NB4 (cell line): ENCODE results near the gene UTS2R.

Experiments used
- DNase-seq: peaks from one replicate; pipeline ENCODE4 v3.0.0; 2010; ENCODE audit warnings: low read depth
- H3K4me3 ChIP-seq: one replicate; pipeline ENCODE4 v1.5.1; 2011; ENCODE audit warnings: mild to moderate bottlenecking, low read depth, low read length, moderate library complexity
- CTCF ChIP-seq: IDR thresholded peaks from one replicate; pipeline ENCODE4 v1.5.1; 2012; ENCODE audit warnings: low read depth, low read length
- MAX ChIP-seq: IDR thresholded peaks from 2 replicates; pipeline ENCODE4 v1.6.1; 2011; ENCODE audit warnings: low read depth, low read length
- MYC ChIP-seq: IDR thresholded peaks from 2 replicates; pipeline ENCODE4 v1.6.1; 2011; ENCODE audit warnings: low read depth, low read length
- POLR2A ChIP-seq: IDR thresholded peaks from 2 replicates; pipeline ENCODE4 v1.6.1; 2011; ENCODE audit warnings: mild to moderate bottlenecking; ENCODE audit not compliant: insufficient read length; ENCODE audit errors: extremely low read depth

The UTS2R gene

GRCh38 chr17:82399041-82399441 is 27.5 kb downstream of the UTS2R start:
- peak; percentile 46 for DNase-seq
- no peak overlapping the region for H3K4me3 ChIP-seq
- TF ChIP-seq CTCF, result no peak
- no peak for TF ChIP-seq MAX
- TF ChIP-seq POLR2A, result no peak
- TF ChIP-seq MYC, result no peak

DNA sequence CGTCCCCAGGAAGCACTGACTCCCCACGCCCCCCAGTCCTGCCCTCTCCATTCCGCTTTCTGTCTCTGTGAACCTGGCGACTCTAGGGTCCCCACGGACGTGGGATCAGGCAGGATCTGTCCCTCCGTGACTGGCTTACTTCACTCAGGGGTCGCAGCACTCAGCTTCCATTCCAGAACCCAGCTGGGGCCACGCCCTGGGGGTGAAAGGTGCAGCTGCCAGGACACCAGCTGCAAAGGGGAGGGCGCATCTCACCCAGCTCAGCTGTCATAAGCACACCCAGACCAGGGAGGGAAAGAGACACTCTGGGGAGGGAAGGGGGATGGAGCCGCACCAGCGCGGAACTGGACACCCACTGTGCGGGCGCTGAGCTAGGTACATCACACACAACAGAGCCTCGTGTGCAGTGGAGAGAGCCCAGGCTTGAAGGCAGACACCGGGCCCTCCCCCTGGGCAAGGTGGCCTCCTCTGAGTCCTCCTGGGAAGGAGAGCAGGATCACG is 28.1 kb downstream of the UTS2R start:
- TF ChIP-seq POLR2A (no peak), CTCF (no peak), MYC (no peak), MAX (no peak)
- H3K4me3 ChIP-seq, result no peak overlapping the region

DNA sequence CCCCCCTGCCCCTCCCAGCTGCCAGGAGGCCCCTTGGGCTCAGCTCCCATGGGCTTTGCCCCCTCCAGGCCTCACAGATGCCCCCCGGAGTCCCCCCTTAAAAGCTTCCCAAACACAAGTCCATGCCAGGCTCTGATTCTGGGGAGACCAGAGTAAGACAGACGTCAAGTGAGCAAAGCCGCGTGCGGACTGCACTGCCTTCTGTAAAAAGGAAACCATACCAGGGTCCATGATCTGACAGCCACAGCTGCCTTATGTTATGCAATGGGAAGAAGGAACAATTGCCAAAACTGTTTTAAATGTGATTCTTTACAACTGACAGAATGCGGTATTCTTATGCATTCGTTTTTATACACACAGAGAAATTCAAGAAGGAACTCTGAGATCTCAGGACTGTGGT is 28.6 kb downstream of the UTS2R start:
- peak; percentile 82 for TF ChIP-seq MYC
- TF ChIP-seq MAX, result peak; percentile 92
- no peak for TF ChIP-seq CTCF
- DNase-seq, result peak; percentile 82
- peak overlapping the region; percentile 59 for H3K4me3 ChIP-seq

More for the DNA sequence above, 28.1 kb downstream of the UTS2R start:
- DNase-seq, result peak; percentile 37

- TF ChIP-seq CTCF (no peak), POLR2A (peak; percentile 29), MAX (peak; percentile 39; the same call in 1 of the 2 replicates)
- peak; percentile 93 for DNase-seq
- H3K4me3 ChIP-seq, result peak overlapping the region; percentile 59
These were observed 29.3 kb downstream of the UTS2R start for GRCh38 chr17:82400830-82401229.

DNA sequence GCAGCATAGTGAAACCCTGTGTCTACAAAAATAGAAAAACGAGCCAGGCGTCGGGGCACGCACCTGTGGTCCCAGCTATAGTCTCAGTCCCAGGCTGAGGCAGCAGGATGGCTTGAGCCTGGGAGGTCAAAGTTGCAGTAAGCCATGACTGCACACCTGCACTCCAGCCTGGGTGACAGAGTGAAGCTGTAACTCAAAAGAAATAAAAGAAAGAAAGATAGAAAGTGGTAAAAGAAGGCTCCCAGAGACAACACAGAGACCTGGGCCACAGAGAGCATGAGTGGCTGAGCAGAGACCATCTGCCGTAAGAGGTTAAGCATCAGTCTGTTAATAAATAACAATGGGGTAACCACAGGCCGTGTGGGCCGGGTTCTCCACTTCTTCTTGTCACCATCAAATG is 31.3 kb downstream of the UTS2R start:
- H3K4me3 ChIP-seq, result no peak overlapping the region
- DNase-seq, result no peak
- TF ChIP-seq CTCF, result no peak
- no peak for TF ChIP-seq POLR2A
- no peak for TF ChIP-seq MYC
- TF ChIP-seq MAX, result no peak
